ENCODE results near the gene RNF114. TPM values are rescaled to one million over a fixed set of nuclear protein-coding genes. Genes with fewer than 3 reads are reported as not detected.

The RNF114 gene
- total and polyA plus RNA-seq, 5 donors, result 42.8 to 50.0 (median 46.2) TPM

GRCh38 chr20:49915380-49916145 lies 20.6 kb upstream of the RNF114 start, which contains the start of gene SPATA2:
Gene SPATA2, minus strand, starts transcription at chr20:49915529. Its CDS starts 7,039 bp downstream, at chr20:49908490.
- H3K27ac ChIP-seq (ENCODE audit: low read length), result peak within 1 kb of the TSS; percentile 92
- H3K27me3 ChIP-seq (ENCODE audit: control insufficient read depth, insufficient read depth), result no peaks in the 10 kb centered on the region
- H3K9me3 ChIP-seq (ENCODE audit: control insufficient read depth, low read length), result no peaks in the 10 kb centered on the region
- DNase-seq (peak; percentile 97 to 99 (median 98)), ATAC-seq (peak; percentile 96)
- under 1% methylated on average over 69 of the region's 69 CpGs for WGBS
- peaks cover 13% of the 10 kb centered on the region for H3K4me1 ChIP-seq (ENCODE audit: control insufficient read depth, insufficient read depth, low read length)
- H3K4me3 ChIP-seq (ENCODE audit: low read length), result peak within 1 kb of the TSS; percentile 93
- intact Hi-C loops (cut with DNase I), result no loop called here

DNA sequence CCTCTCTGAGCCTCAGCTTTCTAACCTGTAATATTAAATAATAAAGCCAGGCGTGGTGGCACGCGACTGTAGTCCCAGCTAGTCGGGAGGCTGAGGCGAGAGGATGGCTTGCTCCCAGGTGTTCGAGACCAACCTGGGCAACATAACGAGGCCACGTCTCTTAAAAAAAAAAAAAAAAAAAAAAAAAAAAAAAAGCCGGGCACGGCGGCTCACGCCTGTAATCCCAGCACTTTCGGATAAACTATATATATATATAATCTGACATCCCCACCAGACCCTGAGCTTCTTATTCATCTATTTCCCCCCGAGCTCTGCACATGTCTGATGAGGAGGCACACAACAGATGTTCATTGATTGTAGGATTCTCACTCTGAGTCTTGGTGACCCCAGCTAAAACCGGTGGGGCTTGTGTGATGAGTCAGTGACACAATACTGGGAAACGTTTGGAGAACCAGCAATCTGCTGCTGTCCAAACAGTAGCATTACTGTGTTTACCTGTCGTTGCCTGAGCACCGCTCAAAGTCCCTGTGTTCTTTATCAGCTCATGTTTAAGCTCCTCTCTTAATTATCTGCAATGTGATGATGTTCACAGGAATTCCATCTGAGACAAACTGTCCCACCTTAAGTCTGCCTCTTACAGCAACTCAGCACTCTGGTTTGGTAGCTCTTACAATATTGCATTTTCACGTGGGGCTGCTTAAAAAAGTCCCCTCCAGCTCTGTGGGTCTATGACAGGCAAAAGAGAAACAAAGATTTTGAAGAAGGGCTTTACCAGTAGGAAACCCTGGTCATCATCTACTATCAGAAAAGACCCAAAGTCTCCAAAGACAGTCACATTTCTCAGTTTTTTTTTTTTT lies 19.8 kb upstream of the RNF114 start:
- intact Hi-C loops (cut with DNase I), result no loop called here
- peak; percentile 3 to 12 for ATAC-seq

DNA sequence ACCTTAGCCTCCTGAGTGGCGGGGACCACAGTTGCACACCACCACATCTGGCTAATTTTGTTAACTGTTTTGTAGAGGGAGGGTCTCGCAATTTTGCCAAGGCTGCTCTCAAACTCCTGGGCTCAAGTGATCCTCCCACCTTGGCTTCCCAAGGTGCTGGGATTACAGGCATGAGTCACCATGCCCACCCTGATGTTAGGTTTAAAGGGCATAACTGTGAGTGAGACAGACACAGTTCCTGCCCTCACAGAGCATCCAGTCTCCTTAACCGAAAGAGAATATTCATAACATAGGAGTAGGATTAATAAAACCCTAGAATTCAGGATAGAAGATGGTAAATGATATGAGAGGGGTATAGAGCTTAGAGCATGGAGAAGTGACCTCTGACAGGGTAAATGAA lies 17.8 kb upstream of the RNF114 start:
- H3K9me3 ChIP-seq (ENCODE audit: control insufficient read depth, low read length), result no peaks in the 10 kb centered on the region
- H3K27ac ChIP-seq (ENCODE audit: low read length), result no peak overlapping the region
- ATAC-seq (no peak), DNase-seq (no peak)
- intact Hi-C loops (cut with DNase I), result no loop called here
- 91% methylated on average over 3 of the region's 3 CpGs for WGBS
- H3K4me1 ChIP-seq (ENCODE audit: control insufficient read depth, insufficient read depth, low read length), result peaks cover 10% of the 10 kb centered on the region
- H3K27me3 ChIP-seq (ENCODE audit: control insufficient read depth, insufficient read depth), result no peaks in the 10 kb centered on the region
- no peak overlapping the region for H3K4me3 ChIP-seq (ENCODE audit: low read length)

More for the DNA sequence above, 19.8 kb upstream of the RNF114 start:
- Histone ChIP-seq H3K27ac (ENCODE audit: low read length) (peak overlapping the region; percentile 92), H3K4me3 (ENCODE audit: low read length) (peak overlapping the region; percentile 93), H3K4me1 (ENCODE audit: control insufficient read depth, insufficient read depth, low read length) (peaks cover 13% of the 10 kb centered on the region), H3K27me3 (ENCODE audit: control insufficient read depth, insufficient read depth) (no peaks in the 10 kb centered on the region), H3K9me3 (ENCODE audit: control insufficient read depth, low read length) (no peaks in the 10 kb centered on the region)
- DNase-seq, result no peak
- WGBS, result 37% methylated on average over 19 of the region's 19 CpGs

GRCh38 chr20:49919009-49919408 lies 17.2 kb upstream of the RNF114 start:
- no peaks in the 10 kb centered on the region for H3K27me3 ChIP-seq (ENCODE audit: control insufficient read depth, insufficient read depth)
- H3K9me3 ChIP-seq (ENCODE audit: control insufficient read depth, low read length), result no peaks in the 10 kb centered on the region
- 71% methylated on average over 7 of the region's 7 CpGs for WGBS
- ATAC-seq (no peak), DNase-seq (no peak)
- peaks cover 5% of the 10 kb centered on the region for H3K4me1 ChIP-seq (ENCODE audit: control insufficient read depth, insufficient read depth, low read length)
- intact Hi-C loops (cut with DNase I), result no loop called here
- no peak overlapping the region for H3K4me3 ChIP-seq (ENCODE audit: low read length)
- no peak overlapping the region for H3K27ac ChIP-seq (ENCODE audit: low read length)

DNA sequence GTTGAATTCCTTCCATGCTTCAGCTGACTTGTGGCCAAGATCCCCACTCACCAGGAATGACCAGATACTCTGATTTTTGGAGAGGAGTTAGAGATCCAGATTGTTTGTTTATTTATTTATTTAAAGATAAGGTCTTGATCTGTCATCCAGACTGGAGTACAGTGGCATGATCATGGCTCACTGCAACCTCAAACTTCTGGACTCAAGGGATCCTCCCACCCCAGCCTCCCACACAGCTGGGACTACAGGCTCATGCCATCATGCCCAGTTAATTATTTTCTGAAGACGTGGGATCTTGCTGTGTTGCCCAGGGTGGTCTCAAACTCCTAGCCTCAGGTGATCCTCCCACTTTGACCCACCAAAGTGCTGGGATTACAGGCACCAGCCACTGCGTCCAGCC lies 16.7 kb upstream of the RNF114 start:
- DNase-seq (no peak), ATAC-seq (no peak)
- Histone ChIP-seq H3K4me1 (ENCODE audit: control insufficient read depth, insufficient read depth, low read length) (peaks cover 5% of the 10 kb centered on the region), H3K4me3 (ENCODE audit: low read length) (no peak overlapping the region), H3K27me3 (ENCODE audit: control insufficient read depth, insufficient read depth) (no peaks in the 10 kb centered on the region), H3K27ac (ENCODE audit: low read length) (no peak overlapping the region), H3K9me3 (ENCODE audit: control insufficient read depth, low read length) (no peaks in the 10 kb centered on the region)
- intact Hi-C loops (cut with DNase I), result no loop called here
- WGBS, result 87% methylated on average over 2 of the region's 2 CpGs

GRCh38 chr20:49924247-49924646 lies 11.9 kb upstream of the RNF114 start:
- ATAC-seq, result no peak
- Histone ChIP-seq H3K4me3 (ENCODE audit: low read length) (no peak overlapping the region), H3K27me3 (ENCODE audit: control insufficient read depth, insufficient read depth) (no peaks in the 10 kb centered on the region), H3K9me3 (ENCODE audit: control insufficient read depth, low read length) (no peaks in the 10 kb centered on the region), H3K27ac (ENCODE audit: low read length) (no peak overlapping the region), H3K4me1 (ENCODE audit: control insufficient read depth, insufficient read depth, low read length) (no peaks in the 10 kb centered on the region)
- WGBS, result 67% methylated on average over 4 of the region's 4 CpGs
- DNase-seq, result no peak
- intact Hi-C loops (cut with DNase I), result no loop called here

DNA sequence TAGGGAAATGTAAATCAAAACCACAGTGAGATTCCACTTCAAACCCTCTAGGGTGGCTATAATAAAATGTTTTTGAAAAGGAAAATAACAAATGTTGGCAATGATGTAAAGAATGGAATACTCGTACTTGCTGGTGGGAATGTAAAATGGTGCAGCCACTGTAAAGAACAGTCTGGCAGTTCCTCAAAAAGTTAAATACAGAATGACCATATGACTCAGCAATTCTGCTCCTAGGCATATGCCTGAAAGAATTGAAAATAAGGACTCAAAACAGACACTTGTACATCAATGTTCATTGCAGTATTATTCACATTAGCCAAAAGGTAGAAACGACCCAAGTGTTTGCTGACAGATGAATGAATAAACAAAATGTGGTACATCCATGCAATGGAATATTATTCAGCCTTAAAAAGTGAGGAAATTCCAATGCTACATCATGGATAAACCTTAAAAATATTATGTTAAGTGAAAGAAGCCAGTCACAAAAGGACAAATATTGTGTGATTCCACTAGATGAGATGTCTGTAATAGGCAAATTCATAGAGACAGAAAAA lies 10.2 kb upstream of the RNF114 start:
- DNase-seq (no peak), ATAC-seq (no peak)
- Histone ChIP-seq H3K9me3 (ENCODE audit: control insufficient read depth, low read length) (no peaks in the 10 kb centered on the region), H3K27ac (ENCODE audit: low read length) (no peak overlapping the region), H3K4me1 (ENCODE audit: control insufficient read depth, insufficient read depth, low read length) (no peaks in the 10 kb centered on the region), H3K4me3 (ENCODE audit: low read length) (no peak overlapping the region), H3K27me3 (ENCODE audit: control insufficient read depth, insufficient read depth) (no peaks in the 10 kb centered on the region)
- intact Hi-C loops (cut with DNase I), result no loop called here
- 82% methylated on average over 2 of the region's 2 CpGs for WGBS

- no peaks in the 10 kb centered on the region for H3K27me3 ChIP-seq (ENCODE audit: control insufficient read depth, insufficient read depth)
- H3K4me1 ChIP-seq (ENCODE audit: control insufficient read depth, insufficient read depth, low read length), result no peaks in the 10 kb centered on the region
- no peaks in the 10 kb centered on the region for H3K9me3 ChIP-seq (ENCODE audit: control insufficient read depth, low read length)
- no peak overlapping the region for H3K27ac ChIP-seq (ENCODE audit: low read length)
- WGBS, result 11% methylated on average over 15 of the region's 15 CpGs
- peak; percentile 84 to 86 for ATAC-seq
- peak; percentile 73 to 89 (median 83) for DNase-seq
- intact Hi-C loops (cut with DNase I), result loop anchor here in 2 of 4 donors (2.0 kb wide), 2 partner anchors 316 to 318 kb away; no protein-coding TSS in a partner anchor
- H3K4me3 ChIP-seq (ENCODE audit: low read length), result no peak overlapping the region
Measured at GRCh38 chr20:49928411-49929141, 7.6 kb upstream of the RNF114 start.

DNA sequence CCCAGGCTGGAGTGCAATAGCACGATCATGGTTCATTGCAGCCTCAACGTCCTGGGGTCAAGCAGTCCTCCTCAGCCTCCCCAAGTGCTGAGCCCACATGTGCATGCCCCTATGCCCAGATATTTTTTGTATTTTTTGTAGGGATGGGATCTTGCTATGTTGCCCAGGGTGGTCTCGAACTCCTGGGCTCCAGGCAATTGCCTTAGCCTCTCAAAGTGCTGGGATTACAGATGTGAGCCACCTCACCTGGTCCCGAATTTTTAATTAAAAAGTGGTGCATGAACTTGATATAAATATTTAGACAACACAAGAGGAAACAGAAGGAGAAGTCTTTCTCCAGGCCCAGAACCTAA lies 7.1 kb upstream of the RNF114 start:
- Histone ChIP-seq H3K27me3 (ENCODE audit: control insufficient read depth, insufficient read depth) (no peaks in the 10 kb centered on the region), H3K27ac (ENCODE audit: low read length) (no peak overlapping the region), H3K9me3 (ENCODE audit: control insufficient read depth, low read length) (no peaks in the 10 kb centered on the region), H3K4me3 (ENCODE audit: low read length) (no peak overlapping the region), H3K4me1 (ENCODE audit: control insufficient read depth, insufficient read depth, low read length) (no peaks in the 10 kb centered on the region)
- ATAC-seq (no peak), DNase-seq (no peak)
- intact Hi-C loops (cut with DNase I), result loop anchor here in 2 of 4 donors (2.0 kb wide), 2 partner anchors 316 to 318 kb away; no protein-coding TSS in a partner anchor
- 38% methylated on average over 4 of the region's 4 CpGs for WGBS

- intact Hi-C loops (cut with DNase I), result no loop called here
- Histone ChIP-seq H3K27me3 (ENCODE audit: control insufficient read depth, insufficient read depth) (no peaks in the 10 kb centered on the region), H3K9me3 (ENCODE audit: control insufficient read depth, low read length) (no peaks in the 10 kb centered on the region), H3K27ac (ENCODE audit: low read length) (peak overlapping the region; percentile 42), H3K4me1 (ENCODE audit: control insufficient read depth, insufficient read depth, low read length) (peaks cover 10% of the 10 kb centered on the region), H3K4me3 (ENCODE audit: low read length) (peak overlapping the region; percentile 65)
- peak; percentile 19 to 23 for ATAC-seq
- WGBS, result 36% methylated on average over 21 of the region's 21 CpGs
- DNase-seq, result no peak
Measured at GRCh38 chr20:49935746-49936152, 448 bp upstream of the RNF114 start.

All from right cardiac atrium (tissue), 5 donors.